Measurements from ENCODE around the gene DYRK2. TPM values are rescaled to one million over a fixed set of nuclear protein-coding genes. Genes with fewer than 3 reads are reported as not detected.

The DYRK2 gene
- total RNA-seq, 1 experiment from 2014 or later = 28.6 TPM

- Histone ChIP-seq H3K27me3 (replicated peaks; ENCODE audit: insufficient read depth, low read depth, low read length, poor library complexity) (no peaks in the 10 kb centered on the region), H3K27ac (ENCODE audit: low read depth, low read length, poor library complexity, severe bottlenecking) (no peak overlapping the region), H3K4me3 (ENCODE audit: low read depth, low read length, poor library complexity, severe bottlenecking) (no peak overlapping the region), H3K36me3 (ENCODE audit: insufficient read depth, low read length, poor library complexity, severe bottlenecking) (no peaks in the 10 kb centered on the region), H3K9me3 (ENCODE audit: low read depth, low read length, poor library complexity, severe bottlenecking) (no peaks in the 10 kb centered on the region), H3K4me1 (ENCODE audit: insufficient read depth, low read length, poor library complexity, severe bottlenecking) (no peaks in the 10 kb centered on the region)
- no peak for DNase-seq (ENCODE audit: low spot score)
- no TSS peak for BruUV-seq (replicated peaks)
- ChIA-PET CTCF (no interaction called here), POLR2A (ENCODE audit: low non-redundant PET) (no interaction called here)
- intact Hi-C loops (cut with micrococcal nuclease; ENCODE audit: unreplicated experiment) = no loop called here
- no peak for TF ChIP-seq EZH2 (IDR thresholded peaks at IDR 0.05; ENCODE audit: borderline replicate concordance, low read depth, low read length, poor library complexity, severe bottlenecking)
- TF ChIP-seq CTCF (conservative IDR thresholded peaks at IDR 0.05; ENCODE audit: low read depth, low read length) = no peak
These were observed 10.8 kb upstream of the DYRK2 start for GRCh38 chr12:67637718-67638117.

DNA sequence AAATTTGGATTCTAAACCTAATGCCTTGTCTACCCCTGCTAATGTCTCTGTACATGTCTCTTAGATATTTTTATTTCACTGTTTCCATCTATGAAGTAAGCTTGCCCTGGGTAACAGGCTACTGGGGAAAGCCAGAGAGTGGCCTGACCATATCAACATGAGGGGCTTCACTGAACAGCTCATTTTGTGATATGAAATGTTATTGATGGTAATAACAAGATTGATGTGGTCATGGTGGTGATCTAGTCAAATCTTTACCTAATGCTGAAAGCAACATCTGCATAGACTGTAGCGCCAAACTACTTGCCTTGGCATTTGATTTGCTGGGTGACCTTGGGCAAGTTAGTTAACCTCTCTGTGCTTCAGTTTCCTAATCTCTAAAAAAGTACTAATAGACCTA, 9.9 kb upstream of the DYRK2 start:
- Histone ChIP-seq H3K36me3 (ENCODE audit: insufficient read depth, low read length, poor library complexity, severe bottlenecking) (no peaks in the 10 kb centered on the region), H3K4me1 (ENCODE audit: insufficient read depth, low read length, poor library complexity, severe bottlenecking) (no peaks in the 10 kb centered on the region), H3K9me3 (ENCODE audit: low read depth, low read length, poor library complexity, severe bottlenecking) (no peaks in the 10 kb centered on the region), H3K27ac (ENCODE audit: low read depth, low read length, poor library complexity, severe bottlenecking) (no peak overlapping the region), H3K27me3 (replicated peaks; ENCODE audit: insufficient read depth, low read depth, low read length, poor library complexity) (no peaks in the 10 kb centered on the region), H3K4me3 (ENCODE audit: low read depth, low read length, poor library complexity, severe bottlenecking) (no peak overlapping the region)
- BruUV-seq (replicated peaks) = no TSS peak
- TF ChIP-seq EZH2 (IDR thresholded peaks at IDR 0.05; ENCODE audit: borderline replicate concordance, low read depth, low read length, poor library complexity, severe bottlenecking) (no peak), CTCF (conservative IDR thresholded peaks at IDR 0.05; ENCODE audit: low read depth, low read length) (no peak)
- ChIA-PET CTCF (no interaction called here), POLR2A (ENCODE audit: low non-redundant PET) (no interaction called here)
- no peak for DNase-seq (ENCODE audit: low spot score)
- intact Hi-C loops (cut with micrococcal nuclease; ENCODE audit: unreplicated experiment) = no loop called here

GRCh38 chr12:67640863-67641262, 7.7 kb upstream of the DYRK2 start:
- Histone ChIP-seq H3K9me3 (ENCODE audit: low read depth, low read length, poor library complexity, severe bottlenecking) (no peaks in the 10 kb centered on the region), H3K4me3 (ENCODE audit: low read depth, low read length, poor library complexity, severe bottlenecking) (no peak overlapping the region), H3K36me3 (ENCODE audit: insufficient read depth, low read length, poor library complexity, severe bottlenecking) (no peaks in the 10 kb centered on the region), H3K4me1 (ENCODE audit: insufficient read depth, low read length, poor library complexity, severe bottlenecking) (no peaks in the 10 kb centered on the region), H3K27me3 (replicated peaks; ENCODE audit: insufficient read depth, low read depth, low read length, poor library complexity) (no peaks in the 10 kb centered on the region), H3K27ac (ENCODE audit: low read depth, low read length, poor library complexity, severe bottlenecking) (no peak overlapping the region)
- DNase-seq (ENCODE audit: low spot score) = no peak
- CTCF ChIA-PET = no interaction called here
- no TSS peak for BruUV-seq (replicated peaks)
- intact Hi-C loops (cut with micrococcal nuclease; ENCODE audit: unreplicated experiment) = loop anchor here (10.0 kb wide), 1 partner anchor 196 kb away; no protein-coding TSS in a partner anchor
- TF ChIP-seq CTCF (conservative IDR thresholded peaks at IDR 0.05; ENCODE audit: low read depth, low read length) (no peak), EZH2 (IDR thresholded peaks at IDR 0.05; ENCODE audit: borderline replicate concordance, low read depth, low read length, poor library complexity, severe bottlenecking) (no peak)
- POLR2A ChIA-PET (ENCODE audit: low non-redundant PET) = no interaction called here
